ENCODE results near the gene AAR2. TPM values are rescaled to one million over a fixed set of nuclear protein-coding genes. Genes with fewer than 3 reads are reported as not detected.

Gene AAR2
- polyA plus RNA-seq, 10 donors, result 16.8 to 29.0 (median 26.0) TPM

Other genes starting within 250 kb of the AAR2 start
- 10 to 100 TPM; 23.1 to 32.1 (median 24.3) TPM for gene EPB41L1, start 81.7 kb upstream of the AAR2 start, polyA plus RNA-seq (ENCODE audit: insufficient read length in 10 of 10)
- 10 to 100 TPM; 45.1 to 60.9 (median 53.8) TPM for gene DLGAP4, start 69.9 kb downstream of the AAR2 start, polyA plus RNA-seq (ENCODE audit: insufficient read length in 10 of 10)

All from muscle of back (tissue), 10 donors.